Activated T-cell treated with anti-CD3 and anti-CD28 coated beads, Interleukin-2, amount 50 U/mL, for 1 hour (primary cell): ENCODE results near the gene IFFO2.
"Not testable (repeated sequence)": the region's sequence is repeated elsewhere in the genome, so short reads cannot be mapped to it uniquely, and the experiment has no call there.

ENCODE experiments used
- DNase-seq: peaks from one replicate; pipeline ENCODE4 v3.0.0-alpha.2; 2020

IFFO2 gene

GRCh38 chr1:18871401-18872070 is 84.9 kb downstream of the IFFO2 start:
- DNase-seq, result no peak

- DNase-seq, result no peak
Measured at GRCh38 chr1:18870957-18871356, 85.5 kb downstream of the IFFO2 start.

GRCh38 chr1:18870595-18870865 is 85.9 kb downstream of the IFFO2 start:
- DNase-seq, result not testable (repeated sequence)

- DNase-seq, result no peak
Measured at GRCh38 chr1:18869847-18870594, 86.5 kb downstream of the IFFO2 start.

- DNase-seq, result no peak
Measured at GRCh38 chr1:18868801-18869424, 87.6 kb downstream of the IFFO2 start.

GRCh38 chr1:18868354-18868753 is 88.1 kb downstream of the IFFO2 start:
- DNase-seq, result no peak

GRCh38 chr1:18866846-18867245 is 89.6 kb downstream of the IFFO2 start:
- no peak for DNase-seq

- DNase-seq, result no peak
Measured at GRCh38 chr1:18866314-18866713, 90.2 kb downstream of the IFFO2 start.

- no peak for DNase-seq
Measured at GRCh38 chr1:18865176-18865575, 91.3 kb downstream of the IFFO2 start.

GRCh38 chr1:18861590-18861989 is 94.9 kb downstream of the IFFO2 start:
- no peak for DNase-seq

GRCh38 chr1:18861082-18861481 is 95.4 kb downstream of the IFFO2 start:
- DNase-seq, result no peak

- no peak for DNase-seq
Measured at GRCh38 chr1:18859560-18859959, 96.9 kb downstream of the IFFO2 start, which contains the start of gene TAS1R2. TAS1R2 (minus strand) TSS chr1:18859660; CDS start chr1:18859660, 0 bp downstream.

GRCh38 chr1:18858070-18858688 is 98.3 kb downstream of the IFFO2 start:
- no peak for DNase-seq

GRCh38 chr1:18856435-18856834 is 100.0 kb downstream of the IFFO2 start:
- no peak for DNase-seq

- no peak for DNase-seq
Measured at GRCh38 chr1:18855573-18855972, 100.9 kb downstream of the IFFO2 start.

GRCh38 chr1:18854331-18855025 is 102.0 kb downstream of the IFFO2 start:
- no peak for DNase-seq
